HepG2 (cell line): ENCODE results near the gene MDP1. TPM values are rescaled to one million over a fixed set of nuclear protein-coding genes. Genes with fewer than 3 reads are reported as not detected.

Source experiments
- AHR ChIP-seq: IDR thresholded peaks from 2 replicates; pipeline ENCODE4 v1.6.1; 2018; ENCODE audit warnings: missing genetic modification reagents, missing compliant biosample characterization
- CREB1 ChIP-seq, 2 experiments: fragments of 450-650 bp in 1 of 2; IDR thresholded peaks; 2 replicates each; pipeline ENCODE4 v1.6.1; 2016 to 2017; ENCODE audit warnings: control low read depth in 1 of 2, mild to moderate bottlenecking in 1 of 2, missing compliant biosample characterization in 1 of 2, missing genetic modification characterization in 1 of 2
- DNMT1 ChIP-seq: sonication (generic); formaldehyde crosslinking; IDR thresholded peaks from 2 replicates; pipeline ENCODE4 v1.5.1; 2020; ENCODE audit warnings: mild to moderate bottlenecking, missing genetic modification reagents
- DNMT3B ChIP-seq: conservative IDR thresholded peaks from 2 replicates; pipeline ENCODE4 v1.6.1; 2016; ENCODE audit warnings: missing biosample characterization, control low read depth
- MTA3 ChIP-seq: sonication (generic); formaldehyde crosslinking; IDR thresholded peaks from 2 replicates; pipeline ENCODE4 v1.4.0; 2020; ENCODE audit warnings: missing genetic modification reagents
- MXD3 ChIP-seq: IDR thresholded peaks from 2 replicates; pipeline ENCODE4 v1.6.1; 2016; ENCODE audit warnings: mild to moderate bottlenecking, missing biosample characterization, missing genetic modification reagents
- NFYC ChIP-seq: IDR thresholded peaks from 2 replicates; pipeline ENCODE4 v1.6.1; 2016; ENCODE audit warnings: missing genetic modification reagents, missing compliant biosample characterization
- PHF20 ChIP-seq: sonication (generic); formaldehyde crosslinking; IDR thresholded peaks from 2 replicates; pipeline ENCODE4 v1.5.0; 2020; ENCODE audit warnings: mild to moderate bottlenecking, missing genetic modification reagents
- RBAK ChIP-seq: sonication (generic); formaldehyde crosslinking; IDR thresholded peaks from 2 replicates; pipeline ENCODE4 v1.5.1; 2020; ENCODE audit warnings: mild to moderate bottlenecking, missing genetic modification reagents
- SSRP1 ChIP-seq: IDR thresholded peaks from 2 replicates; pipeline ENCODE4 v1.6.1; 2016; ENCODE audit warnings: control low read depth
- TARDBP ChIP-seq: sonication (generic); formaldehyde crosslinking; IDR thresholded peaks from 2 replicates; pipeline ENCODE4 v1.8.0; 2022; ENCODE audit warnings: mild to moderate bottlenecking, missing genetic modification reagents
- TBX3 ChIP-seq: fragments of 450-650 bp; IDR thresholded peaks from 2 replicates; pipeline ENCODE4 v1.6.1; 2017; ENCODE audit warnings: antibody characterized with exemption, mild to moderate bottlenecking, inconsistent platforms, borderline replicate concordance
- ZBTB21 ChIP-seq: sonication (generic); formaldehyde crosslinking; IDR thresholded peaks from 2 replicates; pipeline ENCODE4 v1.4.0; 2020; ENCODE audit warnings: missing genetic modification reagents
- ZNF12 ChIP-seq: sonication (generic); formaldehyde crosslinking; IDR thresholded peaks from 2 replicates; pipeline ENCODE4 v1.5.0; 2020; ENCODE audit warnings: missing genetic modification reagents
- ZNF407 ChIP-seq: sonication (generic); formaldehyde crosslinking; IDR thresholded peaks from one replicate; pipeline ENCODE4 v1.5.1; 2020; ENCODE audit warnings: mild to moderate bottlenecking, missing genetic modification reagents; ENCODE audit errors: not compliant biosample characterization
- ZNF562 ChIP-seq: sonication (generic); formaldehyde crosslinking; IDR thresholded peaks from 2 replicates; pipeline ENCODE4 v1.8.0; 2022; ENCODE audit warnings: missing genetic modification reagents, borderline replicate concordance
- ZNF800 ChIP-seq: sonication (generic); formaldehyde crosslinking; IDR thresholded peaks from 2 replicates; pipeline ENCODE4 v1.4.0; 2020; ENCODE audit warnings: missing genetic modification reagents
- ZSCAN20 ChIP-seq: sonication (generic); formaldehyde crosslinking; IDR thresholded peaks from 2 replicates; pipeline ENCODE4 v1.4.0; 2020; ENCODE audit warnings: missing genetic modification reagents, mild to moderate bottlenecking, borderline replicate concordance
- polyA plus RNA-seq, 8 experiments: library from polyadenylated mRNA; depleted of rRNA in 3 of 8; stranded (reverse) in 7 of 8; unstranded in 1 of 8; fragments of >200 nt; fragmentation: Illumina TruSeq in 4 of 8; extraction: Trizol in 4 of 8; gene quantifications; 2 replicates each; pipeline versions ENCODE4 v1.2.1 to v1.2.3, GENCODE V29; 2011 to 2016; ENCODE audit warnings: low read depth in 4 of 8, missing spikeins in 1 of 8, mixed read lengths in 1 of 8; ENCODE audit not compliant: insufficient read depth in 1 of 8
- total RNA-seq, 5 experiments: library from RNA; depleted of rRNA; stranded (reverse); fragments of >200 nt; fragmentation: Illumina TruSeq; extraction: Trizol; gene quantifications; 2 replicates each; pipeline ENCODE4 v1.2.3, GENCODE V29; 2016; ENCODE audit warnings: low read depth in 1 of 5

The MDP1 gene
- total and polyA plus RNA-seq, 2 of the 13 experiments (the other 11 are each of a cell fraction or from before 2014, with no cell fraction given): 44.1 to 48.7 TPM

DNA sequence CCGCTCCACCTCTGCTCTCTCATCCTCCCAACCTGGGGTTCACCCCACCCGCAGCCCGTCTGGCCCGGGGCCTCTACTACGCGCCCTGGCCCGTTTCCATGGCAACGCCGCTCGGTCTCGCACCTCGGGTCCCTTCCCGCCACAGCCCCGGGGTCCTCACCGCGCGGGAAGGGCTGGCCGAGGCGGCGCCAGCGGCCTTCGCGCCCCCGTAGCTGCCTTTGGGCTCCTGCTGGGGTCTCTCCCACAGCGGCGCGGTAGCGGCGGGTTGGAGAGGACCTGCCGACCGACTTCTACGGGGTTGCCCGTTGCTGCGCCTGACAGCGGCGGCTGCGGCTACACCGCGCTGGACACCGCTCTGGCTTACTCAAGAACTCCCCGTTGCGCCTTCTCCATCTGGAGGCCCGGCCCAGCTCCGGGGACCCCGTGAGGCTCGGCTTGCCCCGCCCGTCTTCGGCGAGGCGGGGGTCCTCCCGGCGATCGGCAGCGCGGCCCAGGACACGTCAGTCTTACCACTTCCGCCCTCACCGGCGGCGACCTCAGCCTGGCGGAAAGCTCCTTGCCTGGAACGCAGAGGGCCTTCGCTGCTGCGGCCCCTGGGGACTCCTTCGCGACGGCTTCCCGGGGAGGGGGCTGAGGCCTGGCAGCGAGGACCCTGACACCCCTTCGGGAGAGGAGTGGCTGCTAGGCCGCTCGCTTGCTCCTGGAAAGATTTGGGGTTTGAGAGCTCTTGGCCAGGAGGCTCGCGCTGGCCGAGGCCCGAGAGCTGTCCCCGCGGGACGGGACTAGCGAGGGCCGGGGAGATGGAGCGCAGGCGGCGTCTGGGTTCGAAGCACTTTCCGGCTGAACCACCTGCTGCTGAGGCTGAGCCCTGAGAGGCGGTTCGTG is 20.4 kb downstream of the MDP1 start, which contains the start of gene TM9SF1 (continued):
- TF ChIP-seq ZNF407 (CRISPR knock-in tag): peak; percentile 100
- TF ChIP-seq ZNF800 (CRISPR knock-in tag): peak; percentile 97
- TF ChIP-seq NFYC: peak; percentile 60
- TF ChIP-seq ZSCAN20 (CRISPR knock-in tag): peak; percentile 98
- peak; percentile 91 for TF ChIP-seq CREB1 (IDR thresholded peaks at IDR 0.05)
- TF ChIP-seq CREB1 (CRISPR knock-in tag; IDR thresholded peaks at IDR 0.05): no peak
- no peak; the same call in none of the 2 replicates for TF ChIP-seq DNMT1 (CRISPR knock-in tag)
- no peak; the same call in 1 of the 2 replicates for TF ChIP-seq MTA3
- TF ChIP-seq ZBTB21 (CRISPR knock-in tag): 0 out of 2 replicates have a peak, but pooled peaks have one; percentile 64
- no peak for TF ChIP-seq SSRP1
- TF ChIP-seq MXD3 (CRISPR knock-in tag): peak; percentile 99
- TF ChIP-seq TARDBP (CRISPR knock-in tag): peak; percentile 99
- no peak; the same call in none of the 2 replicates for TF ChIP-seq AHR (CRISPR knock-in tag)
- no peak for TF ChIP-seq ZNF562 (CRISPR knock-in tag)
- TF ChIP-seq DNMT3B: no peak; the same call in 1 of the 2 replicates
- TF ChIP-seq PHF20: no peak
- peak; percentile 77 for TF ChIP-seq ZNF12 (CRISPR knock-in tag)
- TF ChIP-seq RBAK (CRISPR knock-in tag): peak; percentile 62
- peak; percentile 41 for TF ChIP-seq TBX3
